Large intestine (tissue), 12 donors: ENCODE measurements around the gene CADM2. TPM values are rescaled to one million over a fixed set of nuclear protein-coding genes. Genes with fewer than 3 reads are reported as not detected.
A peak's percentile ranks its signal among the peaks of the same experiment; 100 is the strongest.
"Not testable (repeated sequence)": the region's sequence is repeated elsewhere in the genome, so short reads cannot be mapped to it uniquely, and the experiment has no call there.

Experiments used
- DNase-seq, 2 donors: peaks; one replicate each; pipeline versions ENCODE4 v3.0.0 to v3.0.0-alpha.2; 2013
- H3K27ac ChIP-seq: one replicate; pipeline ENCODE4 v1.5.1; 2013; ENCODE audit warnings: low read length
- H3K27me3 ChIP-seq: 2 replicates; pipeline ENCODE4 v1.6.1; 2013; ENCODE audit warnings: low read length; ENCODE audit not compliant: control insufficient read depth, insufficient read depth
- H3K36me3 ChIP-seq: 2 replicates; pipeline ENCODE4 v1.6.1; 2013; ENCODE audit warnings: low read length; ENCODE audit not compliant: control insufficient read depth, insufficient read depth
- H3K4me1 ChIP-seq: one replicate; pipeline ENCODE4 v1.6.1; 2013; ENCODE audit warnings: low read length; ENCODE audit not compliant: control insufficient read depth, insufficient read depth
- H3K4me3 ChIP-seq: one replicate; pipeline ENCODE4 v1.5.1; 2013; ENCODE audit warnings: low read length
- H3K9me3 ChIP-seq: one replicate; pipeline ENCODE4 v1.6.1; 2013; ENCODE audit warnings: mild to moderate bottlenecking, low read depth, low read length, moderate library complexity; ENCODE audit not compliant: control insufficient read depth
- WGBS: methylation state at CpG from one replicate; pipeline ENCODE4 v1.1.5; 2013; ENCODE audit warnings: low lambda C conversion rate; ENCODE audit not compliant: insufficient coverage; 5-methylcytosine and 5-hydroxymethylcytosine counted together
- long read RNA-seq, 11 donors: transcript quantifications; one replicate each; lab custom pipeline, GENCODE V29; 2026
- polyA plus RNA-seq: library from polyadenylated mRNA; unstranded; fragments of 120-200 nt; gene quantifications from one replicate; pipeline ENCODE4 v1.2.1, GENCODE V29; 2013

Gene CADM2
- polyA plus RNA-seq, result 2.4 TPM
- long read RNA-seq, donor 1, result 0 reads
- long read RNA-seq, donor 2, result 0 reads
- long read RNA-seq, donor 3, result 0 reads
- long read RNA-seq, donor 4, result 0 reads
- long read RNA-seq, donor 5, result 0 reads
- long read RNA-seq, donor 6, result 0 reads
- long read RNA-seq, donor 7, result 0 reads
- long read RNA-seq, donor 8, result 0 reads
- long read RNA-seq, donor 9, partial matches to known transcripts, result 0 of 1 reads
- long read RNA-seq, donor 9, other reads (novel, unspliced or antisense), result 0 of 1 reads
- long read RNA-seq, donor 10, result 0 reads
- long read RNA-seq, donor 11, result 0 reads

DNA sequence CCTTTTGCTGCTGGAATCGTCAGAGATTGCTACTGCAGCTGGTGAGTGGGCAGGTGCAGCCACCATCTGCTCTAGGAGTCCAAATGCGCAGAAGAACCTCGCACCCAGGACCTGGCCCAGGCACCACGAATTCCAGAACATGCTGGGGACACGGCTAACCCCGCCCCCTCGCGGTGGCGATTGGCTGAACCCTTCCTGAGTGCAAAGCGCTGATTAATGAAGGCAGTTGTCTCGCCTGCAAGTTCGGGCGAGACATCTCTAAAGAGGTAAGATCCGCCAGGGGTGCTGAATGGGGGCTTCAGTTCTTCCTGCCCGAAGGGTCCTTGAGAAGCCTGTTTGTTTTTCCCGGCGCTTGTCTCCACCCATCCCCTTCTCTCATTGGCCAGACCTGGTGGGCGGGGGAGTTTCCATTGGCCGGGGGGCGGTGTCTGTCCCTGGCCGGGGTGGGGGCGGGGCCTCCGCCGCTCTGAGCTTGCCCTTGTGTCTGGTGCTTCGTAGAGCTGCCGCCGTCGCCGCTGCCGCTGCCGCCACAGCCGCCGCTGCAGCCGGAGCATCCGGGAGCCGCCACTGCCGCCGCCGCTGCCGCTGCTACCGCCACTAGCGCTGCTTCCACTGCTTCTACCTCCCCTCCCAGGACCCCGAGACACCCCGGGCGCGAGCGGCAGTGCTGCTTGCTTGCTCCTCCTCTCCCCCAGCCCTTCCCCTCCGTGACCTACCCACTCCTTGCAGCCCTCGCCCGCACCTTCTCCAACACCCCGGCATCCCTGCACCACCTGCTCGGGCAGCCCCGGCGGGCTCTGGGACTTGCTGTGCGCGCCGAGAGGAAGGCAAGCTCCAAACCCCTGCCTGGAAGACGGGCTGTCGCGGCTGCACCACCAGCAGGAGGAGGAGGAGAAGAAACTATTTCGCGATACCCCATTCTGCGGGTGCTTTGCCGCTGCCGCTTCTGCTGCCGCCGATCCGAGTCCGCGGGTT is at the start of gene CADM2:
Gene CADM2 (plus strand): TSS at position 495 of the 975 bp plus-strand sequence.
- WGBS, result no CpG with 5 or more reads among the region's 70 CpGs
- peaks cover 58% of the 10 kb centered on the region for H3K27me3 ChIP-seq

DNA sequence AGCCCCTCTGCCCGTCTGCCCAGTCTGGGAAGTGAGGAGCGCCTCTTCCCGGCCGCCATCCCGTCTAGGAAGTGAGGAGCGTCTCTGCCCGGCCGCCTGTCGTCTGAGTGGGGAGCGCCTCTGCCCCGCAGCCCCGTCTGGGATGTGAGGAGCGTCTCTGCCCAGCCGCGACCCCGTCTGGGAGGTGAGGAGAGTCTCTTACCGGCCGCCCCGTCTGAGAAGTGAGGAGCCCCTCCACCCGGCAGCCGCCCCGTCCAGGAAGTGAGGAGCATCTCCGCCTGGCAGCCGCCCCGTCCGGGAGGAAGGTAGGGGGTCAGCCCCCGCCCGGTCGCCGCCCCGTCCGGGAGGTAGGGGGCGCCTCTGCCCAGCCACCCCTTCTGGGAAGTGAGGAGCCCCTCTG is 40.2 kb upstream of the CADM2 start:
- H3K4me3 ChIP-seq, DNase-seq, H3K4me1 ChIP-seq, H3K9me3 ChIP-seq, H3K27ac ChIP-seq, H3K27me3 ChIP-seq, H3K36me3 ChIP-seq: not testable (repeated sequence)
- WGBS, result no CpG with 5 or more reads among the region's 33 CpGs

More for the DNA sequence above, at the start of gene CADM2:
- no peak within 1 kb of the TSS for H3K27ac ChIP-seq
- no peaks in the 10 kb centered on the region for H3K9me3 ChIP-seq
- H3K36me3 ChIP-seq, result no peaks in the 10 kb centered on the region
- peak; percentile 79 to 81 for DNase-seq
- H3K4me3 ChIP-seq, result peak within 1 kb of the TSS; percentile 65
- H3K4me1 ChIP-seq, result peaks cover 13% of the 10 kb centered on the region

DNA sequence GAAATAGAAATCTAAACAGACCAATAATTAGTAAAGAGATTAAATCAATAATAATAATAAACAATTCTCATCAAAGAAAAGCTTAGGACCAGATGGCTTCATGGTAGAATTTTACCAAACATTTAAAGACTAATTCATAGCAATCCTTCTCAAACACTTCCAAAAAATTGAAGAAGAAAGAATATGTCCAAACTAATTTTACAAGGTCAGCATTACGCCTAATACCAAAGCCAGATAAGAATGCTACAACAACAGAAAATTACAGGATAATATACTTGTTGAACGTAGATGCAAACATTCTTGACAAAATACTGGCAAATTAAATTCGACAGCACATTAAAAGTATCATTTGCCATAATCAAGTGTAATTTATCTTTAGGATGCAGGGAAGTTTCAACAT is 36.1 kb upstream of the CADM2 start:
- DNase-seq, result no peak
- no peak overlapping the region for H3K4me3 ChIP-seq
- H3K9me3 ChIP-seq, result peaks cover 5% of the 10 kb centered on the region
- H3K36me3 ChIP-seq, result no peaks in the 10 kb centered on the region
- no peak overlapping the region for H3K27ac ChIP-seq
- 96% methylated on average over 3 of the region's 3 CpGs for WGBS
- H3K27me3 ChIP-seq, result no peaks in the 10 kb centered on the region
- no peaks in the 10 kb centered on the region for H3K4me1 ChIP-seq

DNA sequence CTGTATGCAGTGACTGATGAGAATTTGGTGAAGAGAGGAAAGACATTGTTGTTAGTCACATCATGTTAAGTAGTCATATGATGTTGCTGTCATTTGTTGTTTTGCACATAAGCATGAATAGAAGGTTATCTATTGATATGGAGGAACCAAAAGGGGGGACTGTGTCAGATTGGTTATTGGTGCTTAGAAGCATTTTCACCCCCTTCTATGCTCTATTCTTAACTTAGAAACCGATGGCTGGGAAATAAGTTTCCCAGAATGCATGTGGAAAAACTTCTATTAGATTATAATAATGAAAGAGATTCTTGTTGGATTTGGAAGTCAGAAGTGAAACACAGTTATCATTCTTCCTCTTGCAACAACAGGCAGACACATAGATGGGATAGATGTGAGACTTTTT is 33.2 kb upstream of the CADM2 start:
- no CpG with 5 or more reads among the region's 1 CpG for WGBS
- H3K27me3 ChIP-seq, result no peaks in the 10 kb centered on the region
- DNase-seq, result no peak
- no peak overlapping the region for H3K4me3 ChIP-seq
- no peaks in the 10 kb centered on the region for H3K36me3 ChIP-seq
- no peaks in the 10 kb centered on the region for H3K4me1 ChIP-seq
- no peaks in the 10 kb centered on the region for H3K9me3 ChIP-seq
- H3K27ac ChIP-seq, result no peak overlapping the region

DNA sequence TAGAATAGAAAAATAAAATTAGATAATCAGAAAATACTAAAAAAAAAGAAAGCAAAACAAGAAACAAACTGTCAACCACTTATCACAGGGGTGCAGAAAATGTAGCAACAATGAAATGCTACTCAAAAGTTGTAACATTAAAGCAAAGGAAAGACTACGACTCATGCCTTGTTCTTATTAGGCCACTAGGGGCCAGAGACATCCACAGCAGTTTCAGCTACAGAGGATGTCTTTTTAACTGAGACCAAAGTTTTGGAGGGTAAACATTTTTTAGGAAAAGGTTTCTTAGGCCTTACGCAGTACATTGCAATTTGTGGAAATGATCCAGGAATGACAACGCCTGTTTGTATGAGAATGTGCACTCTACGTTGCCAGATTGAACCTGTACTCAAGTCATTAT is 15.4 kb upstream of the CADM2 start:
- 82% methylated on average over 3 of the region's 4 CpGs for WGBS
- no peaks in the 10 kb centered on the region for H3K4me1 ChIP-seq
- H3K27me3 ChIP-seq, result no peaks in the 10 kb centered on the region

DNA sequence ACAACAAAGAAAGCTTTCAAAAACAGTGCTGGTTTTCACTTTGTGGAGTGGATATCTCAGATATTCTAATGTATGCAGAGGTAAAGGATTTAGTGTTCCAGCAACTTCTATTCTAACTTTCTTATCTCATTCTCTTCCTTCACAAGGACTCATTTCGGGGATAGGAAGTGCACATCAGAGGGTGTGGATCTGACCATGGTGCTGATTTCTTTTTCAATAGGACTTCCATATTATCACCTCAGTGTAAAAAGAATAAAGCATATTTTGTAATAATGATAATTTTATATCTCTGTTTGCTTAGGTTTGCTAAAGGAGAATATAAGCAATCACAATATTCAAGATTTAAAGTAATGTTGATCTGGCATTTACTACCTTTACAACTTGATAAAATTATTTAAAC is 12.5 kb upstream of the CADM2 start:
- Histone ChIP-seq H3K9me3 (no peaks in the 10 kb centered on the region), H3K4me1 (no peaks in the 10 kb centered on the region), H3K36me3 (no peaks in the 10 kb centered on the region), H3K27ac (no peak overlapping the region), H3K27me3 (no peaks in the 10 kb centered on the region), H3K4me3 (no peak overlapping the region)
- no CpG with 5 or more reads among the region's 1 CpG for WGBS
- DNase-seq, result no peak

More for the DNA sequence above, 15.4 kb upstream of the CADM2 start:
- no peak for DNase-seq
- H3K27ac ChIP-seq, result no peak overlapping the region
- H3K36me3 ChIP-seq, result no peaks in the 10 kb centered on the region
- no peak overlapping the region for H3K4me3 ChIP-seq
- H3K9me3 ChIP-seq, result no peaks in the 10 kb centered on the region

DNA sequence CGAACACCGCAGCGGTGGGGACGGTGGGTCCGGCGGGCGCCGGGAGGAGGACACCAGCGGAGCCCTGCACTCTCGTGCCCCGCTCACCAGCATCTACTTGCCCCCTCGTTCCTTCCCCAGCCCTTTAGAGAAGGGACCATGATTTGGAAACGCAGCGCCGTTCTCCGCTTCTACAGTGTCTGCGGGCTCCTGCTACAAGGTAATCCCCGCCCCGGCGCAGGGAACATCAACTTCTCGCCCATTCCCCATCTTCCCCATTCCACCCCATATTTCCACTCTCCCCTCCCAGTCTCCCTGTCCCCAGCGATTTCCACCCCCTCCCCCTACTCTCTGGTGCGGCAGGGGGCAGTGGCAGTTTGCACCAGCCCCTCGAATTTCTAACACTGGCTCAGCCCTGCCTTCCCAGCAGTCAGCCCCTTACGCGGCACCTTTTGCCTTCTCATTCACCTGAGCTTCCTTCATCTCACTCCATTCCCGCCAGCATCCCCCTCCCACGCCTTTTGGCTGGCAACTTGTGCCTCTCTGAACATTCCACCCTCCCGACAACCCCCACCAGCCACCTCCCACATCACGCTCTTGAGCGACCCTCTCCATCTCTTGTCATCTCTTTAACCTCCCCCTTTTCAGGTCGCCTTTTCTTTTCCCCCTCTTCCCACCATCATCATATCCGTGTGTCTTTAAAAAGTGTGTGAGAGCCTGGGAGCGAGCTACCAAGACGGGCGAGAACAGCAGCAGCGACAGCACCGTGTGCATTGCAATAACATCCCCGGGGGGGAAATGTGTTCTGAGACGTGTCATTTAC is 882 bp downstream of the CADM2 start:
- 0% methylated on average over 6 of the region's 40 CpGs for WGBS
- H3K27me3 ChIP-seq, result peaks cover 60% of the 10 kb centered on the region
- H3K4me3 ChIP-seq, result peak overlapping the region; percentile 44
- H3K9me3 ChIP-seq, result no peaks in the 10 kb centered on the region
- H3K27ac ChIP-seq, result no peak overlapping the region
- H3K36me3 ChIP-seq, result no peaks in the 10 kb centered on the region
- no peak for DNase-seq
- H3K4me1 ChIP-seq, result peaks cover 13% of the 10 kb centered on the region

DNA sequence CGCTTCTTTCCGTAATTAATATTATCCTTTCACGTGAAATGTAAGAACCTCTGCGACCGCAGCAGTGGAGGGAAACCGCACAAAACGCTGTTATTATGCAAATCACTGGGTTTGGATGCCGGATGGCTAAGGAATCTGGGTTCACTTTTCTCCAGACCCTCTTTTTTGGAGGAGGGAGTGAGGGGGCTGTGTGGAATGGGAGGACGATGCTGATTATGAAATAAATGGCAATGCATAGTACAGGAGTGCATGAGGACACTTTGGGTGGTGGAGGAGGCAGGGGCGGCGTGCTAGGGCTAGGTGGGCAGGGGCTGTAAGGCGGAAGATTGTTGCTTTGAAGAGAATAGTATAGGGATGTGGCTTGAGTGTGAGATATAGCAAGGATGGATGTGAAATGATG is 1.8 kb downstream of the CADM2 start:
- H3K9me3 ChIP-seq, result no peaks in the 10 kb centered on the region
- no peak for DNase-seq
- no peak overlapping the region for H3K27ac ChIP-seq
- peaks cover 13% of the 10 kb centered on the region for H3K4me1 ChIP-seq
- H3K27me3 ChIP-seq, result peaks cover 60% of the 10 kb centered on the region
- WGBS, result 0% methylated on average over 1 of the region's 12 CpGs
- H3K36me3 ChIP-seq, result no peaks in the 10 kb centered on the region
- no peak overlapping the region for H3K4me3 ChIP-seq

DNA sequence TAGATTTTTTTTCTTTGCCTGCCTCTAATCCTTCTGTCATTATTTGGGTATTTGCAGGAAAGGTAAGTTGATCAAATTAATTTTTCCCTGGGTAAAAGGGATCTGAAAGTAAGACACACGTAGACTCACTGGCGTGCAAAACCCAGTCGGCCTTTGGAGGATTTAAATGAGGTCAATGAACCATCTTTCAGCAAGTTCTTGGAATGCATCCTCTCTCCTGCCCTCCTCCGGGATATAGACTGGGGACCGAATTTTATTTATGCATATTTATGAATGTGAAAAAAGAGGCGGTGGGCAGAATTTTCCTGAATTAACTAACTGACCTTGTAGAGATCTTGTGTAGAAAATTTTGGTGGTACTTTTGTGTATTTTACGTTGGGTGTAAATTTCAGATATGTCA is 2.2 kb downstream of the CADM2 start:
- H3K27ac ChIP-seq, result no peak overlapping the region
- H3K27me3 ChIP-seq, result peaks cover 60% of the 10 kb centered on the region
- WGBS, result 10% methylated on average over 3 of the region's 7 CpGs
- no peaks in the 10 kb centered on the region for H3K9me3 ChIP-seq
- peaks cover 13% of the 10 kb centered on the region for H3K4me1 ChIP-seq
- peak overlapping the region; percentile 10 for H3K4me3 ChIP-seq
- no peak for DNase-seq
- H3K36me3 ChIP-seq, result no peaks in the 10 kb centered on the region
